Stimulated activated CD8-positive, alpha-beta memory T cell treated with anti-CD3 and anti-CD28 coated beads, Interleukin-12 subunit alpha, Interleukin-12 subunit beta, amount 100 ng/mL, for 24 hours (primary cell): ENCODE results near the gene FHL2.
"Not testable (repeated sequence)": the region's sequence is repeated elsewhere in the genome, so short reads cannot be mapped to it uniquely, and the experiment has no call there.

Source experiments
- DNase-seq: peaks from one replicate; pipeline ENCODE4 v3.0.0-alpha.2; 2020; ENCODE audit errors: extremely low read depth

The FHL2 gene

DNA sequence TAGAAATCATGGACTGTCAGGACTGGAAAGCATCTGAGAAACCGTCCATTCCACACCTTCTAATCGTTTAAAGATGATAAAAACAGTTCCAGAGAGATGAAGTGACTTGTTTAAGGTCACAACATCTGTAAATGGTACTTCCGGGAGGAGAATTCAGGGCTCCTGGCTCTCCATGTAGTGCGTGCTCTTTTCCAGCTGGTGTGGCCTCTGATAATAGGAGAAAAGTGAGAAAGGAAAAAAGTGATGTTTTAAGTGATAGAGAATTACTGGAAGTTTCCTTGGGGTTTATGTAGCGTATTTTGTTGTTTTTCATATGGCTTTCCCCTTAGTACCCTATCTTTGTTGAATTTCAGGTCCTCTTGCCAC is 60.8 kb downstream of the FHL2 start:
- DNase-seq = no peak

DNA sequence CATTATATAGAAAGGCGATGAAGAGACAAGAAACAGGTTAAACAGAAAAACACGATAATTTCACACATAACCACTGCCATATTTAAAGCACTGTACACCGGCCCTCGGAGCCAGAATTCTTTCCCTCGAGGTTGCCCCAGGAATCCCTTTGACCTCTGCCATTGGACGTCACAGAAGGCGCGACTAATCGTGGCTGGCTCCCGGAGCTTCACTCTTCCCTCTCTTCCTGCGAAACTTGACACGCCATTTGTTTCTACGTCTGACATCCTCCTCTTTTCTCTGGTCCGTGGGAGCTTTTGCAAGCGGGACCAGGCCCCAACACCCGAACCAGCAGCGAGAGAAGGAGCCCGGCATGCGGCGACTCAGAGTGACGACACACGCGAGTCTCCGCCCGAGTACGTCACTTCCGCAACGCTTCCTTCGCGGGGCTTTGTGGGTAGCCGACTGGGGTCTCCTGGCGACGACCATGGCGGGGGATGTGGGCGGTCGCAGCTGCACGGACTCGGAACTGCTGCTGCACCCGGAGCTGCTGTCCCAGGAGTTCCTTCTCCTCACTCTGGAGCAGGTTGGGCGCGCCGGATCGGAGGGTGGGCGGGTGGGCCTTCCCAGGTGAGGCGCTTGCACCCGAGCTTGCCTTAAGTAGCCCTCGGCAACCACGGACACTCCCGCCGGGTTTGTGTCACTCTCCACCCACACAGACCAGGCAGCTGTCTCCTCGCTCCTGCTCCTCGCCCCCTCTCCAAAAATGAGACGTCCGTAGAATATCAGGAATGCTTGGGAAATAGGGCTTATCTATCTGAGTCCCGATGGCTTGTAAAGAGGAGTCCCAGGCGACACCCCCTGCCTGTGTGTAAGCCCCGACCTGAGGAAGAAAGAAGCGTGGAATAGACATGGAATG is 61.5 kb downstream of the FHL2 start, which contains the start of gene C2orf49:
C2orf49 (plus strand) TSS at position 419 of the 898 bp plus-strand sequence; CDS start at position 467, 48 bp downstream.
- peak; percentile 72 for DNase-seq

DNA sequence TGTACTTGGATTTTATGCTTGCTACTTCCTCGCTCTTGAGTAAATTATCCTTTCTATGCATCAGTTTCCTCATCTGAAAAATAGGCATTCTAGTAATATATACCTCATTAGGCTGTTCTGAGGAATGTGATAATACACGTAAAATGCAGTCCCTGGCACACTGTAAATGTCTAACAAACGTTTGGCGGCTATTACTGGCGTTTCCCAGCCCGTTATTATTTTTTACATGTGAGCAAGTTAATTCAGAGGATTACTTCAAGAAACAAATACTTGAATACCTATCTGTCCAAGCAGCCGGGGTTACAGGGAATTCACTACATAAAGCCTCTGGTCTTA is 62.1 kb downstream of the FHL2 start:
- no peak for DNase-seq

DNA sequence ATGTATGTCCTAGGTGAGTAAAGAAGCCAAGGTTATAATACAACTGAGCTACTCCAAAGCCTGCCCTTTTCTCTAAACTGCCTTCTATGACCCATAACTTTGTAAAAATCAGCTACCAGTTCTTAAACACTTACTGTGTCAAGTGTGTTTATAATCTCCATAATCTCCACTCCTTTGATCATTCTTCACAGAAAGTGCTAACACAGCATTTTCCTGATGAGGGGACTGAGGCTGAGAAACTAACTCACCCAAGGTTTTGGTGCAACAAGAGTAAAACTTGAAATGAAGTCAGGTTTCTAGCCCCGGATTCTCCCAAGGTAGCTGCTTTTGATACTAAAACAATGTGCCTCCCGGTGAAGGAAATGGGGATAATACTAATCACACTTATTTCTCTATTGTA is 63.4 kb downstream of the FHL2 start:
- DNase-seq = no peak

DNA sequence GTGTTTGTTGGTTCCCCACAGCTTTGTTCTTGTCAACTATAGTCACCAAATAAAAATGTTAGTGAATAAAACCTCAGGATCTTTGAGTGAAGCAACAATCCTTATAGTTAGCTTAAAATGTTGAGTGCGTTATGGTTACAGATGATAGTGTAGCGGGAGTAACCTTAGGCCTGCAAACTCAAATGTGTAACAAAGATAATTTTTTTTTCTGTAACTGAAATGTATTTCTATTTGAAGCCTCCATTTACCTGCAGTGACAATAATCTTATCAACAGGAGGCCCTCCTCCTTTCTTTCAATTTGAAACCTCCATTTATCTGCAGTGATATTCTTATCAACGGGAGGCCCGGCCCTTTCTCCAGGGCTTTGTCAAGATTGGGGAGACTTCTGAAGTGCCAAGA is 64.6 kb downstream of the FHL2 start:
- no peak for DNase-seq

DNA sequence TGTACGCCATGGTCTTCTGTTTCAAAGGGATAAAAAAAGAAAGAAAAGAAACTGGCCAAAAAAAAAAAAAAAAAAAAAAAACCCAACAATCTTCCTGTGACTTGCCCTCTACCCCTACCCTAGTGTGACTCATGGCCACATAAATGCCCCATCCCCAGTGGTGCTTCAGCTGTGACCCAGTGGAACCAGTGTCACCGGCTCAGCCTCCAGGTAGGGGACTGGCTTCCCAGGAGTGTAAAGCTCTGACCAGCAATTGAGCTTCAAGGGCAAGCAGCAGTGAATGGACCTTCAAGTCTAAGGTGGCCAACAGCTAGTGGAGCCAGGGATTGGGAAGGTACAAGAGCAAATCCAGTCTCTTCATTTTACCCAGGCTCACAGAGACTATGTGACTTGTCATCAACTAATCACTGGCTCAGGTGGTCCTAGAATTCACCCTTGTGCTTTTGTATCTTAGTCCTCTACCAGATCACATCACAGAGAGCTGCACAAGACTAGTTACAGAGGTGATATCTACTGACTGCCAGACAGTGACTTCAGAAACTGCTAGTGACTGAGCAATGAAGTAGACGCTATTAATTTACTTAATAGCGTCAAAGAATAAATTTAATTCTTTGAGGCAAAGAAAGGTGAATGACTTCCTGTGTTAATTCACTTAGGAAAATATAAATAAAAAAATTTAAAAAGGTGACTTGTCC is 68.0 kb downstream of the FHL2 start:
- DNase-seq = no peak

DNA sequence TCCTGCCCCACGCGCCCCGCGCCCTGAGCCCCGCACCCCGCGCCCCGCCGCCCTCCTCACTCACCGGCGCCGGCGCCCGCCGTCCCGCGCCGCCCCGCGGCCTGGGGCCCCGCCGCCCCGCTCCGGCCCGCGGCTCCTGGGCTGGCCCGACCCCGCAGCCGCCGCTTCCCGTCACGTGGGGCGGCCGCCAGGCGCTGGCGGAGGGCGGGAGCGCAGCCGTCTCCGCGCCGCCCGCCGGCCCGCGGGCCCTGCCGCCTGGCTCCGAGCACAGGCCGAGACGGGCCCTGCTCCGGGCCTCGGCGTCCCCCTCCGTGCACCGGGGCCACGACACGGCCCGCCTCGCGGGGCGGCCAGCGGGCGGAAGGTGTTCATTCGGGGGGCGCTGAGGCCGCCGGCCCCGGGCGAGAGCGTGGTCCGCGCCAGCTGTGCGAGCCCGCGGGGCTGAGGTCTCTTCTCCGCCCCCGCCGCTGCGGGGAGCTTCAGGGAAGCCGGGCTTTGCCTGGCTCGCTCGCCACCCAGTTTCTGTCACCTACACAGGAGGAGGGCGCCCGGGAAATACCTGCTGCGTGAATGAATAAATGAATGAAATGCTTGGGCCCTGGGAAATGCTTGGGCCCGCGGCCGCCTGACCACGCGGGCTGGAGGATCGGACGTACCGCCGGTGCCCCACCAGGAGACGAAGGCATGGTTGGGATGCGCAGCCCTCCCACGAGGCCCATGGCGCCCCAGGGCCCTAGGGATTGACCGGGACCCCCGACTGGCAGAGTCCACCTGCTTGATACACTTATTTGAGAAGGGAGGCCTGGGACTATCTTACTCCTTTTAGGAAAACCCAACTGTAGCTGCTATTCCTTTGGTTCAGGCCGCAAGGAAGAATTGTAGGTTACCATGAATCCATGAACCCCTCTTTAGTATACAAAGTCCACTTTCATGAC is 69.0 kb downstream of the FHL2 start, which contains the start of gene TGFBRAP1:
TGFBRAP1 (minus strand) TSS at position 175 of the 935 bp plus-strand sequence. CDS start 21,434 bp downstream, outside the sequence.
- peak; percentile 9 for DNase-seq

DNA sequence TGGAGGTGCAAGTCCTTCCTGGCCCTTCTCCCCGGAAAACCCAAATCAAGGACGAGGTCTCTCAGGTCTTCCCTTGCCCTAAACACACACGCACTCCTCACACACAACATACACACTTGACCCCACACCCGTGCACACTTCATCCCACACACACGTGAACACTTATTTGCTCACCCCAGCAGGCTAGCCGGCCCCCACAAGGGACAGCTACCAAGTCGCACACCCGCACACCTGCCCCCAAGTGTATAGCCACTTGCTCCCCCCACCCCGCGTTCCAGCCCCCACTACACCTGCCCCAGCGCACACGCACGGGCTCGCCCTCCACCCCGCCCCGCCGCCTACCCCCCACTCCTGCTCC is 69.7 kb downstream of the FHL2 start:
- DNase-seq = no peak

DNA sequence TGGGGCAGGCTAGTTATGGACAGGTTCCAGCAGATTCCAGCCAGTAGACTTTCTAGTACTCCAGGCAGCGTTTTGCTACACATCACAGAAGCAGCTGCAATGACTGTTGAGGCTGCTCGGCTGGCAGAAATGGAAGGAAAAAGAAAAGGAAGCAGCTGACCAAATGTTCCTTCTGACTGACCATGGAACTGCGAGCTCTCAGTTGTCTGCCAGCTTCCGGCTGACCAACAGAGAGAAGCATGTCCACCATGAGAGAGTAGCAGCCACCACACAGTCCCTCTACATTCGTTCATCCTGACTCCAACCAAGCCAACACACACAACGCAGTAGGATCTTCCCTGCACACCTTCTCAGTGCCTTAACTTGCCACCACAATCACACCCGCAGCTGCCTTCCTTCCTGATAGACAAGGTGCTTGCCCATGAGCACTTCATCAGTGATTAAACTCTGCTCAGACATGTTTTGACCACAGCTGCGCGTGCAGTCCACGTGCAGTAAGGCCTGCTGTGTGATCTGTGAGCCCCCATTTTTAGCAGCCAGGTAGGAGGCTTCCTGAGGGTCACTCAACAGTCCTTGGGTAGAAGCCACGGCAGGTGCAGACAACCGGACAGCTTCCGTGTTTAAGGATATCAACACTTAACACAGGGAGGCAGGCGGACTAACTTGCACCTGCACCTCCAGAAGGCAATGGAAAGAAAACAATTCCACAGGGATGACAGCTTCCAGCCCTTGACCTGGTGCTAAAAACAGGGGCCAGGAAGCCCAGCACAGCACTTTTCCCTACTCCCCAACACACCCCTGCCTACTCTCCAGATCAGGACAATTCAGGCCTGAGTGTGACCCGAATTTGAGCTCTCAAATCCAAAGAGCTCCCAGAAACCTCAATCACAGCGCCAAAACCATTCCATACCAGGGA is 70.3 kb downstream of the FHL2 start:
- no peak for DNase-seq

DNA sequence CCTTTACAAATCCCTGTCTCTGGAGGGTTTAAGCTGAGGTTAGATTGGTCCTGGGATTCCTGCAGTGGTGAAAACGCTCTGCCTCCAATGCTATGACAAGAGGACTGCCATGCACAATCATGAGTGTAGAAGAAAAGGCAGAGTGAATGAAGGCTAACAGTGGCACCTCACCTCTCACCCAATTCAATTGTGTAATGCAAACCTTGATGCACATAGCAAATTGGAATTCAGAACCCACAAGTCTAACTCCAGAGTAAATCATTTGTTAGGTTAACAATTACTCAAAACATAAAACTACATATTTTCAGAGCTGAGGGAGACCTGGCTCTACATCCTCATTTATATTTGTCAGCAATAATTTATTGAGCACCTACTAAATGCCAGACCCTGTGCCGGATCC is 71.2 kb downstream of the FHL2 start:
- DNase-seq = no peak

DNA sequence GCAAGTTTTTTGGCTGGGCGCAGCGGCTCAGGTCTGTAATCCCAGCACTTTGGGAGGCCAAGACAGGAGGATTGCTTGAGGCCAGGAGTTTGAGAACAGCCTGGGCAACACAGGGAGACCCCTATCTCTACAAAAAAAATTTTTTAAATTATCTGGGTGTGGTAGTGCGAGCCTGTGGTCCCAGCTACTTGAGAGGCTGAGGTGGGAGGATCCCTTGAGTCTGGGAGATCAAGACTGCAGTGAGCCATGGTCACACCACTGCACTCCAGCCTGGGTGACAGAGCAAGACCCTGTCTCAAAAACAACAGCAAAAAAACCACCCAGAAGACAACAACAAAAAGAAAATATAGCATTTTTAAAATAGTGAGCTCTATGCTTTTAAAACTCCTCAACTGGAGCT is 71.6 kb downstream of the FHL2 start:
- DNase-seq = not testable (repeated sequence)

DNA sequence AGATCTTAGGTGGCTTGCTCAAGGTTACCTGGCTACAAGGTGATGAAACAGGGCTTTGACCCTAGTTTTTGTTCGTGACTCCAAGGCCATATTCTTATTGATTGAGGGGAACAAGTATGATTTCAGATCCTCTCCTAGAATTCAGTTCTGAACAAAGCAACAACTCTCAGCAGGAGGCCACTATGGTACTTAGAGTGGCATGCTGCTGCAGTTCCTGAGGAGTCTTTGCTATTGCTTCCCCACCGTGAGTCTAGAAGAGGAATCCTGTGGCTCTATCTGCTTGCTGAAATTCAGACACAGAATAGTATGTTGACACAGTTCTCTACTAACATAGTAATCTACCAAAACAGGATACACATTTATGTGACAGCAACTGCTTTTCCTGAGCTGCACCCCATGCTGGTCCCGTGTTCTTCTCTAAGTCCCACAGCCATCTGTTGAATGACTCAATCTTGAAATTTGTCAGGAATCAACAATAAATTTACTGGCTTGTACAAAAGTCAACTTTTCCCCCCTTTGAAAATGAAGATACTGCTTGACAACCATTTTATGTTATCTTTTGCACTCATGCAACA is 73.4 kb downstream of the FHL2 start:
- DNase-seq = no peak

DNA sequence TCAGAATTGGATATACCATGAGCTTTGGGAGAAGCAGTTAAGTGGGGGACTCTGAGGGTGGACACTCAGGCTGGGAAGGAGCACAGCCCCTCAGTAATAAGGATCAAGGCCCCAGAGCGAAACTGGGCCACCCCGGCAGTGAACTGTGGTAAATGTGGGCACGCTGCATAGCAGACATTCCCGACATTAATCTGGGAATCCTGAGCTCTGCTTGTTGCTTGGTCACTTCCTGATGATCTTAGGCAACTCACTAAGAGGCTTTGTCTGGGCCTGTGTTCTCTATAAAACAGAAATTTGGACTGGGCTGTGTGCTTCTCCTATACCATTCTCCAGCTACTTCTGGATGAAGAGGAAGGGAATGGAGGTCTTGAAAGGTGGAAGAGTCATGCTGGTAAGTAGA is 74.1 kb downstream of the FHL2 start:
- DNase-seq = no peak

DNA sequence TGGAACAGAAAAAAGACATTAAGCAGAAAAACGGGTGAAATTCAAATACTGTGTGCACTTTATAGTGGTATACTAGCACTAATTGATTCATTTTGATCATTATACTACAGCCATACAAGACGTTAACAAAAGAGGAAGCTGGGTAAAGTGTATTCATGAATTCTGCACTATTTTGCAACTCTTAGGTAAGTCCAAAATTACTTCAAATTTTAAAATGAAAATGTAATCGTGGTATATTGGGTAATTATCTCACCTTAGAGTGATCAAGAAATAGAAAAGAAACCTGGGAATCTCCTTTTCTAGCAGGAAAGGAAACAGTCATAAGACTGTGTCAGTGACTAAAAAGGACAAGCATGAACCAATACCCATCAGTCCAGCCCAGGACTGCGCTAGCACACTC is 74.8 kb downstream of the FHL2 start:
- DNase-seq = no peak

DNA sequence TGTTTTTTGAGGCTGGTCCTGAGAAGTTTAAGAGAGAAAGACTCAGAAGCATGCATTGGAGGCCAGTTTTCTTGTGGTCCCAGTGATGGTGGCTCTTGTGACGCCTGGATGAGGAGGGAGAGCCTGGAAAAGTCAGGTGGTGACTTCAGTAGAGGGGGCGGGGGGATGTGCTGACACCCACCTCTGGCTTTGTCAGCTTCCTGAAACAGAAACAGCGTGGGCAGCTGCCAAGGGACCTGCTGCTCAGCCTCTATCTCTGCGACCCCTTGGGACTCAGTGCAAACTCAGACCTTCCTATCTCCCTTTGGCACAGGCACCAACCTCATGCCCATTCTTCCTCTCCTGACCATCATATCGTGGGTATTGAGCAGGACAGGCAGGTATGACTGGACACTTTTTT is 75.7 kb downstream of the FHL2 start:
- no peak for DNase-seq

DNA sequence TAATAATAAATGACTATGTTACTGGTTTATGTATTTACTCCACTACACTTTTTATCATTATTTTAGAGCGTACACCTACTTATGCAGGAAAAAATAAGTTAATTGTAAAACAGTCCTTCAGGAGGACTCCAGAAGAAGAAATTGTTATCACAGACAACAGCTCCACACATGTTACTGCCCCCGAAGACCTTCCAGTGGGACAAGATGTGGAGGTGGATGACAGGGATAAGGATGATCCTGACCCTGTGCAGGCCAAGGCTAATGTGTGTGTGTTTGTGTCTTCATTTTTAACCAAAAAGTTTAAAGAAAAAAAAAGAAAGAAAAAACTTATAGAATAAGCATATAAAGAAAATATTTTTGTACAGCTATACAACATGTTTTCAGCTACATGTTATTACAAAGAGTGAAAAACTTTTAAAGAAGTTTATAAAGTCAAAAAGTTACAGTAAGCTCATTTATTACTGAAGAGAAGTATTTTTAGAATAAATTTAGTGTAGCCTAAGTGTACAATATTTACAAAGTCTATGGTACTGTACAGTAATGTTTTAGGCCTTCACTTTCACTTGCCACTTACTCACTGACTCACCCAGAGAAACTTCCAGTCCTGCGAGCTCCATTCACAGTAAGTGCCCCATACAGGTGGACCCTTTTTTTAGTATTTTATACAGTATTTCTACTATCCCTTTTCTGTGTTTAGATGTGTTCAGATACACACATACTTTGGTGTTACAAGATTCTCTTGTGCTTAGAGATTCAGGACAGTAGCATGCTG is 76.8 kb downstream of the FHL2 start:
- DNase-seq = no peak

DNA sequence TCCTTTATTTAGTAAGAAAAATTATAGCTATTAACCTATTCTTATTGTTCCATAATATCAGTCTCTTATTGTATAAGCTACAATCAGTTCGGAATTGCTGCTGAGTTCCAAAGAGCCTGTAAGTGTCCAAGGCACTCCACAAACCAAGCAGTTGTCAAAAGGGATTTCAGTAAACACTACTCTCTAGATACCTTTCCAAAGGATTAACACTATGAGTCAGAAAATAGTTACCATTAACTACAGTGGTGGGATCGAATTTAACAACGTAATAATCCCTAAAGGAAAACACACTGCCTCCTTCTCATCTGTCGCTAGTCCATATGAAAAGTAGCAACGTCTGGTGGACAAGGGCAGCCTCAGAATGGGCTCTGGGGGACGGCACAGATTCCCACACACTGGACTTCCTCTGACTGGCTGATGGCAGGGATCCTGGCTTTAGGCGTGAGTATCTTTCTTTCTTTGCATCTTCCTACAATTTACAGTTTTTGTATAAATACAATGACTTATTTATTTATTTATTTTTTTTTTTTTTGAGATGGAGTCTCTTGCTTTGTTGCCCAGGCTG is 78.1 kb downstream of the FHL2 start:
- no peak for DNase-seq

DNA sequence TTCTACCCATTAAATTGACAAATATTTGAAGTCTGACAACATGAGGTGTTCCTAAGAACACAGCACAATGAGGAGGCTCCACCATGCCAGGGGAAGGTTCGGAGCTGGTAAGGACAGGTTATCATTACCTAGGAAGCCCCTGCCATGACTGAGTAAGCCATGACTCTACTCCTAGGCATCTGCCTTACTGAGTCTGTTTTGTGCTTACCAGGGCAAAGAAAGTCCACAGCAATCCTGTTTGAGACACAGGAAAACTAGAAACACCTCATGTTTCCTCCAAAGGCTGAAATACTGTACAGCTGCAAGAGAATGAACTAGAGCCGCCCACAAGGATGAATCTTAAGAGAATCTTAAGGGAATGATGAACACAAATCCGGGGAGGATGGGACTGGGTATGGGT is 80.9 kb downstream of the FHL2 start:
- no peak for DNase-seq

DNA sequence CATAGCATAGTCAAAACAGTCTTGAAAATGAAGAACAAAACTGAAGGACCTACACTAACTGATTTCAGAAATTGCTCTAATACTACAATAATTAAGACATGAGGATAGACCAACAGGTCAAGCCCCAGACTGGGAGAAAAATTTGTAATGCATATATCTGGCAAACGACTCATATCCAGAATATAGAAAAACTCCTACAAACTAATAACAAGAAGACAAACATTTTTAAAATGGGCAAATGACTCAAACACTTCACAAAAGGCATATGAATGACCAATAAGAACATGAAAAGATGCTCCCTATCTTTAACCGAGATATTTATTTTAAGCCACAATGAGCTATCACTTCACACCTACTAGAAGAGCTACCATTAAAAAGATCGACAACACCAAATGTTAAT is 83.5 kb downstream of the FHL2 start:
- no peak for DNase-seq

DNA sequence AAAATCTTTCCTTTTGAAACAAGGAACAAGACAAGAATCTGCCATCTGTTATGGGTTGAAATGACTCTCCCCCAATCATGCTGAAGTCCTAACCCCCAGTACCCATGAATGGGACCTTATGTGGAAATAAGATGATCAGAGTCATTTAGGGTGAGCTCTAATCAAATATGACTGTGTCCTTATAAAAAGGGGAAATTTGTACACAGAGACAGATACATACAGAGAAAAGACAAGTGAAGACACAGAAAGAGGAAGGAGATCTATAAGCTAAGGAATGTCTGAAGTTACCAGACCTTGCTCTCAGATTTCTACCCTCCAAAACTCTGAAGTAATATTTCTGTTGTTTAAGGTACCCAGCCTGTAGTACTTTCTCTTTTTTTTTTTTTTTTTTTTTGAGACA is 85.0 kb downstream of the FHL2 start:
- no peak for DNase-seq
